Limb (tissue), 2 donors: ENCODE results near the gene NR1D1.

ENCODE experiments used
- DNase-seq, 2 donors: peaks; one replicate each; pipeline ENCODE4 v3.0.0-alpha.2; 2016; ENCODE audit errors: extremely low spot score in 2 of 2

The NR1D1 gene

GRCh38 chr17:40076591-40076990 lies 23.8 kb downstream of the NR1D1 start:
- DNase-seq = no peak

DNA sequence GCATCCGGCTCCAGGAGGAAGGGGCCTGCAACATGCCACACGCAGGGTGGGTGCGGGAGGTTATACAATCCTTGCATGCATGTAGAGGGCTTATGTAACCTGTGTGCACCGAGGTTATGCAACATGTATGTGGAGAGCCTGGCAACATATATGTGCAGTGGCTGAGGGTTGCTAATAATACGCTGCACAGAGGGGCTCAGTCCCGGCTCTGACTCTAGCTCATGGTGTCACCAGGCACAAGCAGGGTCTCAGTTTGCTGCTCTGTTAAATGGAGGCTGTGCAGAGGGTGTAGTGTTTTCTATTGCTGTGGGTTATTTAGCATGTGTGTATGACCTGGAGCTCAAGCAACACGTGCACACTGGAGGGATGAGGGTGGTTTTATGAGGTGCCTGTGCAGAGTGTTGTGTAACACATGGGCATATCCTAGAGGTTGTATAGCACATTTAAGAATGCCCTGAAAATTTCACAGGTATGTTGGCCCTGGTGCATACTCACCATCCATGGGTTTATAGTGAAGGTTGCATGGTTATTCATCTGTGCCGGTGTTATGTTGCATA lies 24.4 kb downstream of the NR1D1 start:
- DNase-seq = no peak

- DNase-seq = peak; percentile 49 to 81
These were observed 25.0 kb downstream of the NR1D1 start for GRCh38 chr17:40075201-40075941.

- no peak for DNase-seq
These were observed 25.6 kb downstream of the NR1D1 start for GRCh38 chr17:40074871-40075200.

GRCh38 chr17:40074175-40074512 lies 26.2 kb downstream of the NR1D1 start:
- peak in 1 of 2 donors; percentile 28 for DNase-seq

- DNase-seq = no peak
These were observed 26.8 kb downstream of the NR1D1 start for GRCh38 chr17:40073454-40074174.

DNA sequence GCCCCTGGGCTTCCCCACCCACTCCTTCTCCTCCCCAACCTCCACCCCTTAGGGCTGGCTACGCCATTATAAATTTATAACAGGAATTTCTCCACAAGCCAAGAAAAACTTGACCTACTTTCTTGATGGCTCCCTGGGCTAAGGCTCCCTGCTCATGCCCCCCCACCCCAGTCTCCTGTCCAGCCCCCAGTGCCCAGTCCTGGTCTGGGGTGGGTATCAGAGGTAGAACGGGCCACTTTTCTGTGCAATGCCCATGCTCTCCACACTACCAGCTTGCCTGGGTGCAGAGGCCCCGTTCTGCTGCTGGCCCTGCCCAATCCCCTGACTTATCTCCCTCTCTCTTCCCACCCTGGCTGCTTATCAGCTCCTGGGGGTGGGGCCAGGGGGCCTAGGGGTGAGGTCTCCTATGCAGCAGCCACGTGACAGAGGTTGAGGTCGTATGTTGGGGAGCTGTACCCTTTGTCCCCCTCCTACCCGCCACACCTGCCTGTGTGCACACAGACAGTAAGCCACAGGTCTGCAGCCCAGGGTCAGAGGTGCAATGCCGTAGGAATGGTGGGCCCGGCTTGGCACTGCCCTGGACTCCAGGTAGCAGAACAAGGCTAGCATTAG lies 27.5 kb downstream of the NR1D1 start:
- DNase-seq = peak in 1 of 2 donors; percentile 32

DNA sequence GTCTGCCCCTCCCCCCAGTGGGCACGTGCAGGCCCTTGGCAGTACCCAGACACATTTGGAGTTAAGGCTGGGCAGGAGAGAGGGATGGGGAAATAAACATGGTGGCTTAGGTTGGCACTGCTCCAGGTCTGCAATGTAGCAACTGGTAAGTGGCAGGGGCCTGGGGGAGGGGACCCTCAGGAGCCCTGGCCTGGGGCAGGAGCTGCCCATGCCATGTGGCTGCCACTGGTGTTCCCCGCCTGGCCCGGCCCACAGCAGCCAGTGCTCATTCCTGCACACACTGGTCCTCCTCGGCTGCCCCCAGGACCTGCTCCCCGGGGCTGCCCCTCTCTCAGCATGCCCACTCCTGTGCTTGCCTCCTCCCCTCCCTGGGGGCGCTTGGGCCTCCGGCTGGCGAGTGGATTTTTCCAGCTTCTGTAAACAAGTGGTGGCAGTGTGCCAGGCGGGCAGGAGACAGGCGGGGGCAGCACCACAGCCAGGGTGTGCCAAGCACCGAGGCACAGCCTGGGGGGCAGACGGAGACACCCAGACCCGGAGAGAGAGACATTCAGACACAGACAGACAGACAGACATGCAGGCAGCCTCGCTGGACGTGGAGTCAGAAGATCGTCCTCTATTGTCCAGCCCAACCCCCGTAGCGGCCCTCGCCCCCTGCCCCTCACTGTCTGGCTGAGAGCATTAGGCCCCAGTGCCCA lies 28.2 kb downstream of the NR1D1 start:
- DNase-seq = peak; percentile 47 to 77

DNA sequence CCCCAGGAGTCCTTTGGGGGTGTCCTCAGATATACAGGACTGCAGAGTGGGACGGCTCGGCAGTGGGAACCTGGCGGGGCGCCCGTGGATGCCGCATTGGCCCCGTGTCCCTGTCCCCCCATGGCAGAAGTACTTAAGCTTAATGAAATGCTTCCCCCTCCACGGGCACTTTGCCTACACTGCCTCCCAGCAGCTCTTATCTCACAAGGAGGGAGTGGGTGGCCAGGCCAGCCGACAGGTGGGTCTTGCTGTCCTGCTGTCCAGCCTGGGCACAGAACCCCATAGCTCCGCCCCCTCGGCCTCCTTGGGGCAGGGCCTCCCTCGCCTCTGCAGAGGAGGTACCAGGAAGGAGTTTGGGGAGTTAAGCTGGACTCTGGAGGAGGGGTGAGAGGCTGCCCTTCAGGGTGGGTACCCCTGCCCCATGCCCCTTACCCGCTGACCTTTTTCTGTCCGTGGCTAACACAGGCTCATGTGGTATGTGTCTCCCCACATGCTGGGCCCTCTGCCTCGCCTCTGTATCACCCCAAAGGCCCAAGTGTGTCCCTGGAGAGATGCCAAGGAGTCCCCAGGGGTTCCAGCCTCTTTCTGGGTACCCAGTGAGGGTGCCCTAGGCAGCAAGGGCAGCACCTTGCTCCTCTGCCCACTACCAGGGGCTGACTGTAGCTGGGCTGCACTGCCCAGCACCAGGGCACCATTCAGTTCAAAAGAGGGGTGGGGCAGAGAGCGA lies 28.9 kb downstream of the NR1D1 start:
- DNase-seq = no peak

DNA sequence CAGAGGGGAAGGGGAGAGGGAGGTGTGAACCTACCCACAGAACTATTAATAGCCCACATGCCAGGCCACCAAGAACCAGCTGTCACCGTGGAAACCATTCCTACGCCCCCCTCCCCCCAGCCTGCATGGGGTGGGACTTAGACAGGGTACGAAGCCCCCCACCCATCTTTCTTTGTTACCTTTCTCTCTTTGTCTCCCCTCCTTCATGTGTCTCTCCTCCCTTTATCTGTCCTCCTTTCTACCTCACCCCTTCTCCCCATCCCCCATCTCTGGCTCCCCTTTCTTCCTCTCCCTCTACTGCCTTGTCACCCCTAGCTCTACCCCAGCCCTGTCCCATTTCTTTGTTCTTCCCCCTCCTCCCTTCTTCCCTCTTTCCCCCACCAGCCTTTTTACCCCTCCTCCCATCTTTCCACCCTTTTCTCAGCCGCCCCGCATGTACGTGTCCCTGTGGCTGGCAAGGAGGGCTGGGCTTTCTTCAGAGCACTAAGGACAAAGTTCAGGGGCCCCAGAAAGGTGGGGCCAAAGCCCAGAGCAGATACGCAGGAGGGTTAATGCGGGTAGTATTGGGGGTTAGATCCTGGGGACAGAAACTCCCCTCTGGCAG lies 29.6 kb downstream of the NR1D1 start:
- no peak for DNase-seq

DNA sequence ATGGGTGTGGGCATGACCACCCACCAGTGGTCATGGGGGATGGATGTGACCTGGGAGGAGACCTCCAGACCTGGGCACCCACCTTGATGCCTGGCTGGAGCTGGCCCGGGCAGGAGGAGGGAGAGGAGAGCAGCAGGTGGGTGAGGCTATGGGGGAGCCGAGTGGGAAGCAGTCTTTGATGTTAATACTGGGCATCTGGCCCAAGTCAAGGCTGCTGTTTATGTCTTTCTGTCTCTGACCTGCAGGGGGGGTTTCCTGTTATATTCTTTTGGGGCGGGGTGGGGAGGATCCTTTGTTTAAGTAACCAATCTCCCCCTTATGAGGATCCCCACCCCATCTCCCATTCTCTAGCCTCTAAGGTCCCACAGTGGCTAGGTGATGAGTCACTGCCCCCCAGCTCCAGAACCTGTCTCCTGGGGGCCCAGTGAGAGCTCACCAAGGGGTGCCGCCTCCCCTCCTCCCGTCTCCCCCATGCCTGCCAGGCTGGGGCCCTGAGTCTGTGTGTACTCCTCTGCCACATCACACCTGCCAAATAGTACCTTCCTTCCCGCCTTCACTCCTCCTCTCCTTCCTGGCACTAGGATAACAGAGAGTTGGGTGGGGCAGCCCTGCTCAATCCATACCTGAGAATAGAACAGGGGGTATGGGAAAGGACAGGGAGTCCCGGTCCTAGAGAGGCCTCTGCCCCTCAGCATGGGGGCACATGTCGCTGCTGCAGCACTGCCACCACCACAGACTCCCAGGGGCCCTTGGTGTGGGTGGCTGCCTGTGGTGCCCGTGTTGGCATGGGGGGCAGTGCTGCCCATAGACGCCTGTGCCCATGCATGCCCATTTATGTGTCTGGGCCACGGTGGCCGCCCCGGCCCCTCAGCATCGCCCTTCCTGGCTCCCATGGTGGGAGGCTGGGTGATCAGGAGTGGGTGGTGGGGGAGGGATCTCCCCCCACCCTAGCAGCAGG lies 30.4 kb downstream of the NR1D1 start:
- DNase-seq = no peak

GRCh38 chr17:40068917-40069750 lies 31.3 kb downstream of the NR1D1 start:
- DNase-seq = peak; percentile 89 to 93

GRCh38 chr17:40068584-40068916 lies 31.8 kb downstream of the NR1D1 start:
- DNase-seq = no peak

DNA sequence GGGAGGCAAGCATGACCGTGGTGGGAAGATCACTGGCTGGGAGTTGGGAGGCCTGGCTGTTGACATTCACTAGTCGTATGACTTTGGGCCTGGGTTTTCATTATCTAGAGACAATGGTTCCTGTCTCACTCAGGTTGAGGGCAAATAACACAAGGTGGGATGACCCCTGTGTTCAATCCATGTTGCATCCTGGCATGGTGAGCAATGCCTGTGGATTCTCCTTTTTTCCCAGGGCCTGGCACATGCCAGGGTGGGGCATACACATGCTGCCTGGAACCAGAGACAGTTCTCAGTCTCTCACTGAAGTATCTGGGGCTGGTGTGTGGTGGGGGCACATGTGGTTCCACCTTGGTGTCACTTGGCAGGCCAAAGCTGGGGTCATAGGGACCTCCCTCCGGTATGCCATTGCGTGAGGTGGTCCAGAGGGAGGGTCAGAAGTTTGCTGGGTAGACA lies 32.2 kb downstream of the NR1D1 start:
- no peak for DNase-seq

GRCh38 chr17:40067710-40068109 lies 32.7 kb downstream of the NR1D1 start:
- no peak for DNase-seq

DNA sequence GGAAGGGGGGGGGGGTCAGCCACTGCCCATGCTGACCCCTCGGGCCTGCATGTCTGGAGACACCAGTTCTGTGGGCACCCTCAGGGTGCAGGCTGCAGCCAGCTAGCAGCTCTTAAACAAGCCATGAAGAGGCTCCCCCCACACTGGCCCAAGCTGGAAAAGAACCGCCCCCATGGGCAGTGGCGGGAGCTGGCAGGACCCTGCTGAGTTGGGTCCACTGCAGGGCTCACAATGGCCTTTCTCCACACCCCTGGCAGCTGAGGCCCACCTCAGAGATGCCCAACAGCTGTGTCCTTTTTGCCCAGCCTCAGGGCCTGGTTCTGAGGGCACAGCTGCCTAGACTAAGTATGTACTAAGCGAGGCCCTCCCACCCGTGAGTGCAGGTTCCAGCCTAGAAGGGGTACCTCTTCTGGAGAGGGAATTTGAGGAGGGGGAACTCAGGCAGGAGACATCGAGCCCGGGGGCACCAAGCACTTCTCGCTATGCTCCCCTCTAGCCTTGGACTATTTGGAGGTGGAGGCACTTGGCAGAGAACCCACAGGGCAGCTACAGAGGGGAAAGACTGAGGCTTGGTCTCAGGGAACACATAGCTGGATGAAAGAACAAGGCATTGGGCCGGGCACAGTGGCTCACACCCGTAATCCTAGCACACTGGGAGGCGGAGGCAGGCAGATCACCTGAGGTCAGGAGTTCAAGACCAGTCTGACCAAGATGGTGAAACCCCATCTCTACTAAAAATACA lies 34.4 kb downstream of the NR1D1 start:
- DNase-seq = no peak

- peak in 1 of 2 donors; percentile 72 for DNase-seq
These were observed 35.2 kb downstream of the NR1D1 start for GRCh38 chr17:40064971-40065768.
